GM11168 (cell line): ENCODE data around the gene TSSK6.

Experiments used
- in situ Hi-C: fragments of 300-500 bp; cut with MboI; formaldehyde crosslinking; loops from one replicate; pipeline ENCODE4 v1.12.0; 2022; ENCODE audit warnings: low sequenced_read_pairs; ENCODE audit not compliant: unreplicated experiment

Gene TSSK6

GRCh38 chr19:19514881-19515641 is at the start of gene TSSK6:
TSS of gene TSSK6 (minus strand) at chr19:19515548. CDS start at chr19:19515427, 121 bp downstream.
- in situ Hi-C loops: no loop called here

- in situ Hi-C loops: no loop called here
Measured at GRCh38 chr19:19563348-19563848, 48.0 kb upstream of the TSSK6 start.

GRCh38 chr19:19562665-19563347 is 47.5 kb upstream of the TSSK6 start:
- in situ Hi-C loops: no loop called here

GRCh38 chr19:19561946-19562664 is 46.8 kb upstream of the TSSK6 start:
- in situ Hi-C loops: no loop called here

GRCh38 chr19:19559931-19560330 is 44.6 kb upstream of the TSSK6 start:
- in situ Hi-C loops: no loop called here

GRCh38 chr19:19558636-19559035 is 43.3 kb upstream of the TSSK6 start:
- in situ Hi-C loops: no loop called here

GRCh38 chr19:19558055-19558454 is 42.7 kb upstream of the TSSK6 start:
- in situ Hi-C loops: no loop called here

- in situ Hi-C loops: no loop called here
Measured at GRCh38 chr19:19554074-19555023, 39.0 kb upstream of the TSSK6 start.

GRCh38 chr19:19553670-19554069 is 38.3 kb upstream of the TSSK6 start:
- in situ Hi-C loops: no loop called here

GRCh38 chr19:19552798-19553197 is 37.5 kb upstream of the TSSK6 start:
- in situ Hi-C loops: no loop called here

GRCh38 chr19:19551853-19552192 is 36.5 kb upstream of the TSSK6 start:
- in situ Hi-C loops: no loop called here

GRCh38 chr19:19550972-19551852 is 35.9 kb upstream of the TSSK6 start:
- in situ Hi-C loops: no loop called here

- in situ Hi-C loops: no loop called here
Measured at GRCh38 chr19:19550485-19550929, 35.2 kb upstream of the TSSK6 start.

GRCh38 chr19:19549804-19550464 is 34.6 kb upstream of the TSSK6 start:
- in situ Hi-C loops: loop anchor here (25.0 kb wide), 1 partner anchor 237 kb away; no protein-coding TSS in a partner anchor

- in situ Hi-C loops: loop anchor here (25.0 kb wide), 1 partner anchor 238 kb away; no protein-coding TSS in a partner anchor
Measured at GRCh38 chr19:19548915-19549759, 33.8 kb upstream of the TSSK6 start.

GRCh38 chr19:19547674-19548336 is 32.5 kb upstream of the TSSK6 start:
- in situ Hi-C loops: loop anchor here (25.0 kb wide), 1 partner anchor 239 kb away; no protein-coding TSS in a partner anchor

- in situ Hi-C loops: loop anchor here (25.0 kb wide), 1 partner anchor 241 kb away; no protein-coding TSS in a partner anchor
Measured at GRCh38 chr19:19546751-19547162, 31.4 kb upstream of the TSSK6 start.
